ENCODE data around the gene DGKB.

The DGKB gene

GRCh38 chr7:14892961-14893360 is 9.6 kb downstream of the DGKB start:
- Histone ChIP-seq H3K36me3 (replicated peaks) (no peaks in the 10 kb centered on the region), H3K27me3 (ENCODE audit: low read depth) (no peaks in the 10 kb centered on the region), H3K4me3 (no peak overlapping the region), H3K9me3 (no peaks in the 10 kb centered on the region), H3K4me1 (no peaks in the 10 kb centered on the region)
- in situ Hi-C loops (cut with MboI; ENCODE audit: low sequenced_read_pairs) = no loop called here
- no peak for DNase-seq (ENCODE audit: low spot score in 2 of 2)

GRCh38 chr7:14891289-14891688 is 11.3 kb downstream of the DGKB start:
- no peaks in the 10 kb centered on the region for H3K4me1 ChIP-seq
- no peaks in the 10 kb centered on the region for H3K9me3 ChIP-seq
- in situ Hi-C loops (cut with MboI; ENCODE audit: low sequenced_read_pairs) = no loop called here
- H3K27me3 ChIP-seq (ENCODE audit: low read depth) = no peaks in the 10 kb centered on the region
- H3K4me3 ChIP-seq = no peak overlapping the region
- DNase-seq (ENCODE audit: low spot score in 2 of 2) = no peak
- no peaks in the 10 kb centered on the region for H3K36me3 ChIP-seq (replicated peaks)

DNA sequence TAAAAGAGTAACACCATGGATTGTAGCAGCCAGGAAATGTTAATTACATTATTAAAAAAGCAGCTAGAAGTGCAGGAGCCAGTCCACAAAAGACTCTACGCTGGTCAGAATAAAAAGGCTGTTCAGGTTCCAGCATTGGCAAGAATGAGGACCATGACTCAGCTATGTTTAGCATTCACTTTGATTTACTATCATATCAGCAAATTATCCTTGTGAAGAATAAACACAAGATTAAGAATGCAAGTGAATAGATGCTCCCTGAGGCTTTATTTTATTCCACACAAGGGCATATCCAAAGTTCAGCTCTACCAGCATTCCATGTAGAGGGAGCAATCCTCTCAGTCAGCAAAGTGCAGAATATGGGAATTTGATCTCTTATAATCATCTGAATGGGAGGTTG is 13.6 kb downstream of the DGKB start:
- Histone ChIP-seq H3K4me1 (no peaks in the 10 kb centered on the region), H3K27me3 (ENCODE audit: low read depth) (no peaks in the 10 kb centered on the region), H3K36me3 (replicated peaks) (no peaks in the 10 kb centered on the region), H3K4me3 (no peak overlapping the region), H3K9me3 (no peaks in the 10 kb centered on the region)
- no peak for DNase-seq (ENCODE audit: low spot score in 2 of 2)
- in situ Hi-C loops (cut with MboI; ENCODE audit: low sequenced_read_pairs) = no loop called here

- no peak overlapping the region for H3K4me3 ChIP-seq
- in situ Hi-C loops (cut with MboI; ENCODE audit: low sequenced_read_pairs) = no loop called here
- no peaks in the 10 kb centered on the region for H3K27me3 ChIP-seq (ENCODE audit: low read depth)
- no peaks in the 10 kb centered on the region for H3K36me3 ChIP-seq (replicated peaks)
- H3K4me1 ChIP-seq = no peaks in the 10 kb centered on the region
- H3K9me3 ChIP-seq = no peaks in the 10 kb centered on the region
- no peak for DNase-seq (ENCODE audit: low spot score in 2 of 2)
Observed at GRCh38 chr7:14886533-14886932, 16.0 kb downstream of the DGKB start.

GRCh38 chr7:14875941-14876587 is 26.5 kb downstream of the DGKB start:
- no peaks in the 10 kb centered on the region for H3K27me3 ChIP-seq (ENCODE audit: low read depth)
- no peaks in the 10 kb centered on the region for H3K36me3 ChIP-seq (replicated peaks)
- H3K9me3 ChIP-seq = no peaks in the 10 kb centered on the region
- no peaks in the 10 kb centered on the region for H3K4me1 ChIP-seq
- no peak overlapping the region for H3K4me3 ChIP-seq
- in situ Hi-C loops (cut with MboI; ENCODE audit: low sequenced_read_pairs) = no loop called here
- DNase-seq (ENCODE audit: low spot score in 2 of 2) = no peak

- H3K4me1 ChIP-seq = no peaks in the 10 kb centered on the region
- no peaks in the 10 kb centered on the region for H3K9me3 ChIP-seq
- no peak for DNase-seq (ENCODE audit: low spot score in 2 of 2)
- in situ Hi-C loops (cut with MboI; ENCODE audit: low sequenced_read_pairs) = no loop called here
- H3K4me3 ChIP-seq = no peak overlapping the region
- no peaks in the 10 kb centered on the region for H3K36me3 ChIP-seq (replicated peaks)
- no peaks in the 10 kb centered on the region for H3K27me3 ChIP-seq (ENCODE audit: low read depth)
Observed at GRCh38 chr7:14871880-14872279, 30.7 kb downstream of the DGKB start.

DNA sequence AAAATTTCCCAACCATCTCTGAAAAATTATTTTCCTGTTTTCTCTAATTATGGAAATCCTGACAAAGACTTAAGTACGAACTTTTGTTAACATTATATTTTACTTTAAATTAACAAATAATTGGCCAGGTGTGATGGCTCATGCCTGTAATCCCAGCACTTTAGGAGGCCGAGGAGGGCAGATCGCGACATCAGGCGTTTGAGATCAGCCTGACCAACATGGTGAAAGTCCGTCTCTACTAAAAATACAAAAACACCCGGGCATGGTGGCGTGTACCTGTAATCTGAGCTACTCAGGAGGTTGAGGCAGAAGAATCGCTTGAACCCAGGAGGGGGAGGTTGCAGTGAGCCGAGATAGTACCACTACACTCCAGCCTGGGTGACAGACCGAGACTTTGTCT is 32.2 kb downstream of the DGKB start:
- in situ Hi-C loops (cut with MboI; ENCODE audit: low sequenced_read_pairs) = no loop called here
- Histone ChIP-seq H3K9me3 (no peaks in the 10 kb centered on the region), H3K4me1 (no peaks in the 10 kb centered on the region), H3K27me3 (ENCODE audit: low read depth) (no peaks in the 10 kb centered on the region), H3K36me3 (replicated peaks) (no peaks in the 10 kb centered on the region), H3K4me3 (no peak overlapping the region)
- no peak for DNase-seq (ENCODE audit: low spot score in 2 of 2)

DNA sequence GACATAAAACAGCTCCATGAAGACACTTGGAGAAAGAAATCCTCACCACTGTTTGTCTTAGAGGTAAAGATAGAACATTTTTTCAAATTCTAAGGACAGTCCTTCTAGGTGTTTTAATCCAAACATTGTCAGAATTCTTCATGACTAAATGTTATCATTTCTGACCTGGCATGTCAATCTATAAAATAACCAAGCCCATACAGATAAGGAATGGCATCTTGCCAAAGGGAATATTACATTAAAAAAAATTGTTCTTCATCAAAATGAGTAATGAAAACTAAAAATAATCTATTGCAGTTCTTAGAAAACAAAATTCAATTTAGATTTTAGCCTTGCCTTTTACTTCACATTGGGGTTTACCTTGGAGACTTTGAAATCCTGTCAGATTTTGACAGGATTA is 33.6 kb downstream of the DGKB start:
- DNase-seq (ENCODE audit: low spot score in 2 of 2) = no peak

DNA sequence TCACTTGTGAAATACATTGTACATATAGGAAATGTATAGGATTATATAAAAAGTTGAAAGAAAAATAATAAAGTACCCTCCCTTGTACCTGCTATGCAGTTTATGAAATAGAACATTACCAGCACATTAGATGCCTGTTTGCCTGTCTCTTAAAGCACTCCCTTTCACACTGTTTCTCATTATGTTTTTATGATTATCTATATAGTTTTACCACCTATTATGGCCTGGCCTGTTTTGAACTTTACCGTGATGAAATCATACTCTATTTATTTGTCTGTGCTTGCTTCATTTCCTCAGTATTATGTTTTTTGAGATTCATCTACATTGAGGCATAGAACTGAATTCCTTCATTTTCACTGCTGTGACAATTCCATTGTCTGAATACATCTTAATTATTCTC is 41.1 kb downstream of the DGKB start:
- no peaks in the 10 kb centered on the region for H3K36me3 ChIP-seq (replicated peaks)
- H3K4me1 ChIP-seq = no peaks in the 10 kb centered on the region
- DNase-seq (ENCODE audit: low spot score in 2 of 2) = no peak
- in situ Hi-C loops (cut with MboI; ENCODE audit: low sequenced_read_pairs) = no loop called here
- no peaks in the 10 kb centered on the region for H3K9me3 ChIP-seq
- no peak overlapping the region for H3K4me3 ChIP-seq
- no peaks in the 10 kb centered on the region for H3K27me3 ChIP-seq (ENCODE audit: low read depth)

More for the DNA sequence above, 33.6 kb downstream of the DGKB start:
- Histone ChIP-seq H3K9me3 (no peaks in the 10 kb centered on the region), H3K36me3 (replicated peaks) (no peaks in the 10 kb centered on the region), H3K4me3 (no peak overlapping the region), H3K4me1 (no peaks in the 10 kb centered on the region), H3K27me3 (ENCODE audit: low read depth) (no peaks in the 10 kb centered on the region)
- in situ Hi-C loops (cut with MboI; ENCODE audit: low sequenced_read_pairs) = no loop called here

DNA sequence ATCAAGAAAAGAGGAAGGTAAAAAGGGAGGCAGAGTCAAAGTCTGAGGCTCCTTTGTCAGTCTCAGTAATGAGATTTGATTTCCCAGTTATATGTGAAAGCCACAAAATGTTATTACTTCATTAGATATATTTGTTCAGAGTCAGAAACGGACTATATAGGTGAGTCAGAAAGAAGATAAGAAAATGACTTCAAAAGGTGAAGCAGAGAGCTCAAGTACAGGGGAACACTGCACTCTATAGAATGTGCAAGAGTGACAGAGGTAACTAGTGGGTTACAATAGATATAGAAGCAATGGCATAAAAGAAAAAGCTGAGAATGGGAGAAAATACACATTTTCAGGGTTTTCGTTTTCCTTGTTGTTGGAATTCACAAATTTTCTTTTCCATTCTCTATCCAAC is 43.3 kb downstream of the DGKB start:
- DNase-seq (ENCODE audit: low spot score in 2 of 2) = no peak
- no peaks in the 10 kb centered on the region for H3K4me1 ChIP-seq

DNA sequence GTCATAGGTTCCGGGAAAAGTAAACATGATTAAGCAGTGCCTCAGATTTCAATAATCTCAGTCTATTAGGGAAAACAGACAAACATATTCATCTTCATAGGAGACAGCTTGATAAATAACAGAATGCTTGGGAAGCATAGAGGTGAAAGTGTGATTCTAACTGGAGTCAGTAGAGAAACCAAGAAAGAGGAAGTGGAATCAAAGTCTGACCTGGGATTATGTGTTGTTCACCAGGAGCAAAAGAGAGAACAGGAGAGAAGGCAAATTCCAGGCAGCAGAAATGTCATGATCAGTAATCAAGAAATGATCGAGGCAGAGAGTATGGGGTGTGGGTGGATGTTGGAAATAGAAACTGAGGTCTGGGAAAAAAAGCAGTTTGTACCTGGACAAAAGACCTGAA is 43.7 kb downstream of the DGKB start:
- Histone ChIP-seq H3K9me3 (no peaks in the 10 kb centered on the region), H3K4me1 (no peaks in the 10 kb centered on the region), H3K4me3 (no peak overlapping the region), H3K36me3 (replicated peaks) (no peaks in the 10 kb centered on the region), H3K27me3 (ENCODE audit: low read depth) (no peaks in the 10 kb centered on the region)
- DNase-seq (ENCODE audit: low spot score in 2 of 2) = no peak
- in situ Hi-C loops (cut with MboI; ENCODE audit: low sequenced_read_pairs) = no loop called here

More for the DNA sequence above, 43.3 kb downstream of the DGKB start:
- no peaks in the 10 kb centered on the region for H3K27me3 ChIP-seq (ENCODE audit: low read depth)
- no peak overlapping the region for H3K4me3 ChIP-seq
- H3K36me3 ChIP-seq (replicated peaks) = no peaks in the 10 kb centered on the region
- no peaks in the 10 kb centered on the region for H3K9me3 ChIP-seq
- in situ Hi-C loops (cut with MboI; ENCODE audit: low sequenced_read_pairs) = no loop called here

- no peaks in the 10 kb centered on the region for H3K36me3 ChIP-seq (replicated peaks)
- no peaks in the 10 kb centered on the region for H3K9me3 ChIP-seq
- DNase-seq (ENCODE audit: low spot score in 2 of 2) = no peak
- no peaks in the 10 kb centered on the region for H3K4me1 ChIP-seq
- H3K27me3 ChIP-seq (ENCODE audit: low read depth) = no peaks in the 10 kb centered on the region
- no peak overlapping the region for H3K4me3 ChIP-seq
- in situ Hi-C loops (cut with MboI; ENCODE audit: low sequenced_read_pairs) = no loop called here
Observed at GRCh38 chr7:14858410-14858809, 44.1 kb downstream of the DGKB start.

DNA sequence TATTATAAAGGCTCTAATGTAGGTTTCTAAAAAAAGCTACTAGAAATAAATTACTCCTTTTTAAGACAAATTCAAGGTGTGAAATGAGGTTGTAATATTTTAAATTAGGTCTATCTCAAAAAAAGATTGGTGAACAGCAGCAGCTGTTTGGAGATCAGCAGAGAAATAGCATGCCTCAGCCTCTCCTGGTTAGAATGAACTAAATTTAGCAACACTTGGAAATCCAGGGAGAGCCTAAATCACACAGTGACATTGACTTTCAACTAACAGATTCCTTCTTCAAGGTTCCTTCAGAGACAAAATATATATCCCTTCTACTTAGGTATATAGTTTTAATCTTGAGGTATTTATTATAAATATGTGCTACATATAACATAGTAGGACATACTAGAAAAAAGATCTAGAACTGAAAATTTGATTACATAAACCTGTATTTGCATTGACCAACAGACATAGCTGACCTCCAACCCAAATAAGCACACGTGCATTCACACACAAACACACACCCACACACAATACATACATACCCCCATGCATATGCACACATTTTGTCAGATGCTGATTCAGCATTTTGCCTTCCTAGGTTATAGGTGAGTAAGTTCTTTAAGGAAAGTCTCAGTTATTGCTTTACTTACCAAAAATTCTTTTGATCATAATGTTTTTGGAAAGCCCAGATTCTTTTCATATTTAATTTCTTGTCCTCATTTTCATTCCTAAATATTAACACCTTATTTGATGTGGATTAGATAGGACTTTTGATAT is 47.3 kb downstream of the DGKB start:
- Histone ChIP-seq H3K27me3 (ENCODE audit: low read depth) (no peaks in the 10 kb centered on the region), H3K4me3 (no peak overlapping the region), H3K36me3 (replicated peaks) (no peaks in the 10 kb centered on the region), H3K9me3 (no peaks in the 10 kb centered on the region), H3K4me1 (no peaks in the 10 kb centered on the region)
- in situ Hi-C loops (cut with MboI; ENCODE audit: low sequenced_read_pairs) = no loop called here
- no peak for DNase-seq (ENCODE audit: low spot score in 2 of 2)

DNA sequence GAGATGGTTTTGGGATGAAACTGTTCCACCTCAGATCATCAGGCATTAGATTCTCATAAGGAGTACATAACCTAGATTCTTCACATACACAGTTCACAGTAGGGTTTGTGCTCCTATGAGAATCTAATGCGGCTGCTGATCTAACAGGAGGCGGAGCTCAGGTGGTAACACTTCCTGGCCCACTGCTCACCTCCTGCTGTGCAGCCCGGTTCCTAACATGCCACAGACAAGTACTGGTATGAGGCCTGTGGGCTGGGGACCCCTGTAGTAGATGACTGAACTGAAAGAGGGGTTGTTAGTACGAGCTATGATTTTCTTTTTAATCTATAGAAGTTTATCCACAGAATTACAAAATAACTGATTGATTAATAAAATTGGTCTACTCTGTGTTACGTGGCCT is 48.1 kb downstream of the DGKB start:
- in situ Hi-C loops (cut with MboI; ENCODE audit: low sequenced_read_pairs) = no loop called here

More for the DNA sequence above, 48.1 kb downstream of the DGKB start:
- H3K4me1 ChIP-seq = no peaks in the 10 kb centered on the region
- H3K4me3 ChIP-seq = no peak overlapping the region
- H3K36me3 ChIP-seq (replicated peaks) = no peaks in the 10 kb centered on the region
- no peak for DNase-seq (ENCODE audit: low spot score in 2 of 2)
- no peaks in the 10 kb centered on the region for H3K27me3 ChIP-seq (ENCODE audit: low read depth)
- no peaks in the 10 kb centered on the region for H3K9me3 ChIP-seq
